GM12892 (cell line): Measurements from ENCODE around the gene LAMC2.

Experiments used
- DNase-seq: peaks from one replicate; pipeline ENCODE4 v3.0.0; 2011; ENCODE audit not compliant: insufficient read length
- FAIRE-seq: peaks from 2 replicates; lab custom pipeline; 2011; peaks lifted over from hg19 to GRCh38; lab: Jason Lieb, UNC
- POLR2A ChIP-seq: IDR thresholded peaks from 2 replicates; pipeline ENCODE4 v1.6.1; 2011; ENCODE audit warnings: low read depth, low read length, control low read depth
- POLR2AphosphoS5 ChIP-seq: IDR thresholded peaks from 2 replicates; pipeline ENCODE4 v1.6.1; 2011; ENCODE audit warnings: low read depth, low read length, control low read depth
- TAF1 ChIP-seq: IDR thresholded peaks from 2 replicates; pipeline ENCODE4 v1.6.1; 2011; ENCODE audit warnings: low read depth, mild to moderate bottlenecking, control low read depth, low read length, borderline replicate concordance

Gene LAMC2

DNA sequence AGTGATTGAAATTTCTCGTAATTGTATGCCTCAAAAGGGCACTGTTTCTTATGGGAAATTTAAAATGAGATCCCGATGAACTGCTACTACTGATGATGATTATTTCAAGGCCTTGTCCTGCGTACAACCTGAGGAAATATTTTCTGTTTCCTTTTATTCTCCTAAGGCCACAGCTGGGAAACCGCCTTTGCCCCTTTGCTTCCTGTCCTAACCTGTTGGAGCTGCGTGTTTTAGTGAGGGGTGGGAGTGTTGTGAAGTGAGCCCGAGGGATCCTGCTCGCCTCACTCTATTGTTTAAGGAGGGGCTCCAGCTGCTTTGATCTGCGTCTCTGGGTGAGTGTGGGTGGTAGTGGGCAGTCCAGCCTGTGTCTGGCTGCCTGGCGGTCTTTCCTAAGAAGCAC, 14.4 kb downstream of the LAMC2 start:
- TF ChIP-seq POLR2A (no peak), POLR2AphosphoS5 (no peak), TAF1 (no peak)
- FAIRE-seq (no peak), DNase-seq (no peak)

DNA sequence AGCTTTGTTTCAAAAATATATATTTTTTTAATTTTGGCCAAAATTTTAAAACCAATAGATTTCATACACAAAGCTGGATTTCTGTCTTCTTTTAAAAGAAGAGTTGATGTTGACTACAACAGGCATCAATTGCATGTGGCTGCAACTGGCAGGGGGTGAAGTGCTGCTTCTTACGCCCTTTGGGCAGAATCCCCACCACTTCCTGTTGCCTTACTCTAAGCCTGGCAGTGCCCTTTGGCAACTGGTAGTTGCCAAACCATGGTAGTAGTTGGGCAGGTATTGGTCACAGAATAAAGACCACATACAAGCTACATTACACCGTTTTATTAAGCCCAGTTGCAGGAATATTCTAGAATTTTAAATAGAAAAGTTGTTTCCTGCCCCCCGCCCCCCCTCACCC, 17.0 kb downstream of the LAMC2 start:
- TF ChIP-seq POLR2A = no peak
- TF ChIP-seq POLR2AphosphoS5 = no peak
- no peak for TF ChIP-seq TAF1
- FAIRE-seq = no peak
- DNase-seq = no peak

DNA sequence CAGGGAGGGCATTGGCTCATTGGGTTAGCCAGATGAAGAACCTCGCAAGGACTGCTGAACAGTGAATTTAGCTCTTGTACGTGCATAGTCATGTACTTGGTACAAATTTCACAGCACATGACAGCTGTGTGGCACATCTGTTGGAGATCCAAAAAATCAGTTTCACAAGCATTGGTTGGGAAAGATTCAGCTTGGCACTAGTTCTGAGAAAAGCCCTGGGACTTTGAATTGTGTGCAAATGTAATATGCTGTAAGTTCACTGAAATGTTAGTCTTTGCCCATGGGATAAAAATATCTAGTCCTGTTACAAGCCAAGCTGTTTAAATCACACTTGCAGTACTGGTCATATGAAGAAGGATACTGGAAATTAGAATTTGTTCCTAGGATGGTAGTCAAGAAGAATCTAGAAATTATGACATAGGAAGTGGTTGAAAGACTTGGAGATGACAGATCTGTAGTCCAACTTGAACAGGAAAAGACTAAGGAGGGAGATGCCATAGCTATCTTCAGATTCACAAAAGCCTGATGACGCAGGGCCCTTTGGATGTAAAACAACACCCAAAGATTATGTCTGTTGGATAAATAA, 19.2 kb downstream of the LAMC2 start:
- FAIRE-seq = no peak
- no peak for DNase-seq
- TF ChIP-seq POLR2AphosphoS5 (no peak), POLR2A (no peak), TAF1 (no peak)

DNA sequence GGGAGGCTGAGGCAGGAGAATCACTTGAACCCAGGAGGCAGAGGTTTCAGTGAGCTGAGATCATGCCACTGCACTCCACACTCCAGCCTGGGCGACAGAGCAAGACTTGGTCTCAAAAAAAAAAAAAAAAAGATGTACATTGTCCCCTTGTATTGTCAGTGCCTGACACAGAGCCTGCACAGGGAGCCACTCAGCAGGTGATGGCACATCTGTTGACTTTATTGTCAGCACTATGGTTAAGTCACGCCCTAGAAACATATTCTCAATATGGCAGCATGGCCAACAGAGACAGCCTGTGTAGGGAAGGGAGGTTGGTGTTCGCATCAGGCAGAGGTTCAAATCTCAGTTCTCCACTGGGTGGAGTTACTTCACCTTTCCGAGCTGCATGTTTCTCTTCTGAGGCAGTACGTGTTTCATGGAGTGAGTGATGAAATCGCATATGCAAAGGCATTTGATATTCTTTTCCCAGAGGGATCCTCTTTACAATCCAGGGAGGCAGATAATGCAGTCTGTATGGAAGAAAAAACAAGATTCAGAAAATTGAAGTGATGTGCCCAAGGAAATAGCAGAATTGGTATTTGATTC, 20.6 kb downstream of the LAMC2 start:
- FAIRE-seq (no peak), DNase-seq (no peak)
- TF ChIP-seq TAF1 = no peak
- no peak for TF ChIP-seq POLR2AphosphoS5
- TF ChIP-seq POLR2A = no peak

DNA sequence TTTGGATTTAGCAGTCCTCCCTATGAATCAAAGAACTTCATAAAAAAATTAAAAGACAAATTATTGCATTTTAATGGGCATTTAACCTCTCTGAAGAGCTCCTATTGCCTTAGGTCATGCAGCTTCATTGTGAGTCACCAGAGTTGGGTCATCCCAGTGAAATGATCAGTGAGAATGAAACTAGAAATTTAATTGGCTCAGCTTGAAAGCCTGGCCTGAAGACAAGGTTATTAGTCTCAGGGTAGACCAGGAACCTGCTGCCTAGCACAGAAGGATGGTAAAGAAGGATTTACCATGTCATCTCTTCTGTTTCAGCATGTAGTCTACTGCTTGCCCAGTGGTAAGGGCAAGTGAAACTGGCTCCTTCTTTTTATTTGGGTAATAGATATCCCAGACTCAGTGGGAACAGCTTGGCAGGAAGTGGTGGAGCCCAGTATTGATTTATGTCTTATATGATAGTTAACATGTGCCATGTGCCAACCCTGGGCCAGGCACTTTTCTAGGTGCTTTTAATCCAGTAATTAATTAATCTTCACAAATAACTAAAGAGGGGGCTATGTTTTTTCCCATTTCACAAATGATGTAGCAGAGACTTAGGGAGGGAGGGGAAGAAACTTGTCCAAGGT, 23.6 kb downstream of the LAMC2 start:
- FAIRE-seq = no peak
- DNase-seq = no peak
- TF ChIP-seq POLR2A (no peak), TAF1 (no peak), POLR2AphosphoS5 (no peak)

DNA sequence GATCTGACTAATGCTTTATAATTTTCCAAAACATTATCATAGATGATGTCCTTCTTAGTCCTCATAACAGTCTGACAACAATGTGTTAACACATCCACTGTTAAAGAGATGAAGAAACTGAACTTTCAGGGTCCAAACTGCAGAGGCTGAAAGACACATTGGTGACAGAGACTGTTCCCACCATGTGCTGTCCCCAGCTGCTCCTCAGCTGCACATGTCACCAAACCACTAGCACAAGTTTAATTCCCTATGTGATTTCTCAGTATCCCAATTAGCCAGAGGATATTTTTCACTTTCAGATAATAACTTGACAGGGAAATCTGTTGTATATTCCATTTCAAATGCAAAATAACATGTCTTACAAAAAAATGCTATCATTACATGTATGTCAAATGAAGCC, 24.6 kb downstream of the LAMC2 start:
- FAIRE-seq (no peak), DNase-seq (no peak)
- TF ChIP-seq TAF1 (no peak), POLR2AphosphoS5 (no peak), POLR2A (no peak)

DNA sequence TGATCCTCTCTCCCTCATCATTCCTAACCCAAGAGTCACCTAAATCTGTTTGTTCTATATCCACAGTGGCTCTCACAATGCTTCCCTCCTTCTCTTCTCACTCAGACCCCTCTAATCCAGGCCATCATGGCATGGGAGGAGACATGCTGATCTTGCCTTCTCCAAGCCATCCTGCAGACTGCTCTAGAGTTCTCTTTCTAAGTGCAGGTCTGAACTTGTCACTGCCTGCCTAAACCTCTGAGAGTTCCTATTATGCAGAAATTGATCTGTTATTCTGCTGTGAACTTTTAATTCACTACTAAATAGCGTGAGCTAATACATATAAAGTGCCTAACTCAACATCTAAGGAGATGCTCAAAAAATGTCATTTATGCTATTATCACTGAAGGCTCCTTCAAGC, 26.8 kb downstream of the LAMC2 start:
- FAIRE-seq = no peak
- TF ChIP-seq POLR2A (no peak), TAF1 (no peak), POLR2AphosphoS5 (no peak)

DNA sequence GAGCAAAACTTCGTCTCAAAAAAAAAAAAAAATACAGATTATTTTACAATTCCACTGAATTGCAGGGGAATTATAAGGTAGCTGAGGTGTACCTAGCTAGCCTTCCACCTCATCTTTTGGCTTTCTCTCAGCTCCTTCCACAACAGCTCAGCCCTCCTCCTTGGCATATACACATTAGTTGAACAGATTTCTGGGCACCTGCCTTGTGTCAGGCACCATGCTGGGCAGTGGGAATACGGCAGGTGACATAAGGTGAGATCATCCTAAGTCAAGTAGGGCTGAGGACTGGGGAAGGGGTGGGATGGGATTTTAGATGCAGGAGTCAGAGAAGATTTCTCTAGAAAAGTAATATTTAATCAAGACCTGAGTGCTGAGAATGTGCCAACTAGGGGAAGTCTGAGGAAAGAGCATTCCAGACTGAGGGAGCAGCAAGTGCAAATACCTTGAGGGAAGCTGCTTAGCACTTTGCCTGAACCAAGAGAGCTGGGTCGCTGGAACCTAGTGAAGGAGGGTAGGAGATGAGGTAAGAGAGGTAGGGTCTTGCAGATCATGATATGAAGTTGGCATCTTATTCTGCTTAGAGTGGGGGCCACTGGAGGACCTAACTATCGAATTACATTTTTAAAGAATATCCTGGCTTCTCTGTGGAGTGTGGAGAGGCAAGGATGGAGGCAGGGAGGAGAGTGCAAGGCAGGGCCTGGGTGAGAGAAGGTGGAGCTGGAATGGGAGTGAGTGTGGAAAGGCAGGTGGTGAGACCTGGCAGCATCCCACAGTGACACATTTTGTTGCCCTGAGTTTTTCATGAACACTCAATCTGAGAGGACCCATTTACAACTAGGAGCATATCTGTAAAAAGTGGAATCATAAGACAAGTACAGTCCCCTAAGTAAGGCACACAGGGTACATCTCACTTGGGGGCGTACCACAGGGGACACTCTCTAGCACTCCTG, 28.2 kb downstream of the LAMC2 start:
- FAIRE-seq = no peak
- no peak for TF ChIP-seq TAF1
- TF ChIP-seq POLR2A = no peak
- TF ChIP-seq POLR2AphosphoS5 = no peak
- DNase-seq = no peak

More for the DNA sequence above, 26.8 kb downstream of the LAMC2 start:
- no peak for DNase-seq

DNA sequence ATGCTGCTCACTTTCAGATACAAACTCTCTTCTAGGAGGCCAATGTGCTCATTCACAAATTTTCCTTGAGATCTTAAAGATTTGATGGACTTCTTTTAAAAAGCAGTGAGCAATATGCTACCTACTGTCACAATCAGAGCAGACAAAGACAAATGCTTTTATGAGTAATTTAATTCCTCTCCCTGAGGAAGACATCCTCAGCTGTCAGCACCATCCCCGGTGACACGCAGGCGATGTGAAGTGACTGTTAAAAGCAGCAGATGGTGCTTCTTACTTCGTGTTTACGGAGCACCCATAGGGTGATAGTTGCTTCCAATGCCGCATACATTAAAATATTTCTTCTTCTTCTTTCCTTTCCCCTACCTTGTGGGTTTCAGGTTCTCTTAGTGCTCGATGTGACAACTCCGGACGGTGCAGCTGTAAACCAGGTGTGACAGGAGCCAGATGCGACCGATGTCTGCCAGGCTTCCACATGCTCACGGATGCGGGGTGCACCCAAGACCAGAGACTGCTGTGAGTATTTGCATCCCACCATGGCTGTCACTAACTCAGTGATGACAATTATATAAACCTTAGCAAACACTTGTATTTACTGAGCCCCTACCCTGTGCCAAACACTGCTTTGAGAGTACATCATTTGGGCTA, 29.1 kb downstream of the LAMC2 start:
- FAIRE-seq (no peak), DNase-seq (no peak)
- TF ChIP-seq POLR2AphosphoS5 (no peak), POLR2A (no peak), TAF1 (no peak)

DNA sequence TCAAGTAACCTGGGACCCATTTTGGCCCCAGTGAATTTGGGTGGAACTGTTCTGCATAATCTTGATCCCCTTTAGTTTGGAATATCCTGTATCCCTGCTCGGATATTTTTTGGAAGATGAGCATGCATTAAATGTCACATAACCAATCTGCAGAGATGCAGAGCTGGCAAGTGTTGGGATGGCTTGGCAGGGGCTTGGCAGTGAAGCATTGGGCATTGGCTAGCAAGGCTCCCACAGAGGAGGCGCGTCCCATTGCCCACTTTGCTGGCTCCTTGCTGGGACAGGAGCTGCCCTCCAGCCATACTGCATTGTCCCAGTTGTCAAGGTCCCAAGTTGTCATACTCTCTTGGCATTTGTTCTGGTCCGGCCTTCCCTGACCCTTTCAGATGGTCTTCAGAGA, 29.9 kb downstream of the LAMC2 start:
- no peak for FAIRE-seq
- TF ChIP-seq POLR2A = no peak
- TF ChIP-seq TAF1 = no peak
- no peak for TF ChIP-seq POLR2AphosphoS5
- no peak for DNase-seq

DNA sequence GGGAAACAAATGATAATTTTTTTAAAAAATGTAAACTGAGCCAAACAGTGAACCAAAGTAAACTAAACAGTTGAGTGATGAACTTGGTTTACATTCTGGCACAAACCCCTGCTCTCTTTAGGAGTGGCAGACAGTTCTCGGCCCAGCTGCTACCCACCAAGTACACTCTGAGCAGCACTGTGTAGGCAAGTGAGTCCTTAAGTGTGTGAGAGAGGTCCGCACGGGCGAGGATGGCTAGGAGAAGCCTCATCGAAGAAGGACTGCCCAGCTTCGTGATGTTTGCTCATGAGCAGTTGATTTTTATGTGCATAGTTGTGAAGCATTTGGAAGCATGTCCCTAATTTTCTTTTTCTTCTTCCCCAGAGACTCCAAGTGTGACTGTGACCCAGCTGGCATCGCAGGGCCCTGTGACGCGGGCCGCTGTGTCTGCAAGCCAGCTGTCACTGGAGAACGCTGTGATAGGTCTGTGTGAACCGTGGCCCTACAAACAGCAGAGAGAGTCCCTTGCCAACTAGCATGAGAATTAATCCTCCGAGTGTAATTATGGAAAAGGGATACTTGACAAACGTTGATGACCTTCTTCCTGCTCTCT, 32.1 kb downstream of the LAMC2 start:
- FAIRE-seq (no peak), DNase-seq (no peak)
- TF ChIP-seq POLR2A (no peak), TAF1 (no peak), POLR2AphosphoS5 (no peak)

DNA sequence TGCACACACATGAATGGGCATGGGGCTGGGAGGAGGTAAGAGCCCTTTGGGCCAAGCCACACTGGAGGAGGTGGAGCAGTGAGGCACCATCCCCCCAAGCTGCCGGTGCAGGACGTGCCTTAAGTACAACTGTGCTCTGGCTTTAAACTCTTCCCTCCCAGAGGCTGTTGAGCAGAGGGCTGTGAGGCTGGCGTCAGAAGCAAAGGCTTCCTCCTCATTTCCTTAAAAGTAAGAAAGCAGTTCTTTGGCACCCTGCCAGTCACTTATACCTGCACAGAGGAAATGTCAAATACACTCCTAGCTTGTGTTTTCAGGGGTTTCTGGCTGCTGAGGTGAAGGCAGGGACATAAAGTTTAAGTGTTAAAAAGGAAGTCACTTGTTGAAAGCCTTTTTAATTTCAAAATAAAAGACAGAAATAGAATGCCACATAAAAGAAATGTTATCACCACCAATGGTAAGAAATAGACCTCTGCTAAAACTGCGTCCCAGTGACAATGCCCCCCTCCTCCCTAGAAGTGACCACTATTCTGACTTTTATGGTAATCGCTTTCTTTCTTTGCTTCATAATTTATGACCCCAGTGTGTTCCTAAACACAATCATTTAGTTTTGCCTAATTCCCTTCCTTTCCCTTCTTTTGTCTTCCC, 33.0 kb downstream of the LAMC2 start:
- FAIRE-seq (no peak), DNase-seq (no peak)
- no peak for TF ChIP-seq POLR2A
- no peak for TF ChIP-seq POLR2AphosphoS5
- TF ChIP-seq TAF1 = no peak
